Right renal pelvis (tissue), 4 donors: ENCODE results near the gene TASOR. TPM values are rescaled to one million over a fixed set of nuclear protein-coding genes. Genes with fewer than 3 reads are reported as not detected.
A peak's percentile ranks its signal among the peaks of the same experiment; 100 is the strongest.
"Not testable (repeated sequence)": the region's sequence is repeated elsewhere in the genome, so short reads cannot be mapped to it uniquely, and the experiment has no call there.

Source experiments
- DNase-seq, 4 donors: peaks; one replicate each; pipeline ENCODE4 v3.0.0-alpha.2; 2013; ENCODE audit warnings: low read depth in 4 of 4, low spot score in 3 of 4, missing footprints in 1 of 4
- polyA plus RNA-seq, 4 donors: library from polyadenylated mRNA; unstranded; fragments of 120-200 nt; gene quantifications; one replicate each; pipeline ENCODE4 v1.2.1, GENCODE V29; 2013; ENCODE audit not compliant: insufficient read length in 4 of 4

The TASOR gene, protein sequence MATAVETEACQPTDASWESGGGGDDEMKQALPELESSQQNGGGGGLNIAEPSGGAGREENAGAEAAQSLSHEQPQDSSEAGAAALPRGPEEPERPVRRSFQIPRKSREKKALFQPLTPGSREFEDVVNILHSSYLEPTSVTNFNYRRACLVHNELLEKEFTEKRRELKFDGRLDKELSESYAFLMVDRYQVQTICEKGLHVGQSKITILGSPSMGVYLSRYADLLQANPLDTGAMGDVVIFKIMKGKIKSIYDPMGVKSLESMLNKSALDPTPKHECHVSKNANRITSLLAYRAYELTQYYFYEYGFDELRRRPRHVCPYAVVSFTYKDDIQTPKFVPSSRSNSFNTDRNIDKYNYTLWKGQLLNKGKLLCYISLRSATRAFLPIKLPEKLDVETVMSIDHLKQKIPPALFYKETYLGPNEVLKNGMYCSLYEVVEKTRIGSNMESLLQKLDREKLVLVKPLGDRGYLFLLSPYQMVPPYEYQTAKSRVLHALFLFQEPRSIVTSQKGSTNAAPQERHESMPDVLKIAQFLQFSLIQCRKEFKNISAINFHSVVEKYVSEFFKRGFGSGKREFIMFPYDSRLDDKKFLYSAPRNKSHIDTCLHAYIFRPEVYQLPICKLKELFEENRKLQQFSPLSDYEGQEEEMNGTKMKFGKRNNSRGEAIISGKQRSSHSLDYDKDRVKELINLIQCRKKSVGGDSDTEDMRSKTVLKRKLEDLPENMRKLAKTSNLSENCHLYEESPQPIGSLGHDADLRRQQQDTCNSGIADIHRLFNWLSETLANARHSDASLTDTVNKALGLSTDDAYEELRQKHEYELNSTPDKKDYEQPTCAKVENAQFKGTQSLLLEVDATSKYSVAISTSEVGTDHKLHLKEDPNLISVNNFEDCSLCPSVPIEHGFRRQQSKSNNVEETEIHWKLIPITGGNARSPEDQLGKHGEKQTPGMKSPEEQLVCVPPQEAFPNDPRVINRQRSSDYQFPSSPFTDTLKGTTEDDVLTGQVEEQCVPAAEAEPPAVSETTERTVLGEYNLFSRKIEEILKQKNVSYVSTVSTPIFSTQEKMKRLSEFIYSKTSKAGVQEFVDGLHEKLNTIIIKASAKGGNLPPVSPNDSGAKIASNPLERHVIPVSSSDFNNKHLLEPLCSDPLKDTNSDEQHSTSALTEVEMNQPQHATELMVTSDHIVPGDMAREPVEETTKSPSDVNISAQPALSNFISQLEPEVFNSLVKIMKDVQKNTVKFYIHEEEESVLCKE (N-terminal part only)
- polyA plus RNA-seq: 10 to 100 TPM; 64.3 to 88.1 (median 79.1) TPM

GRCh38 chr3:56683122-56683817 lies at the start of gene TASOR:
TSS of gene TASOR (minus strand) at chr3:56683265. CDS start at chr3:56683006, 259 bp downstream.
- DNase-seq: peak; percentile 59 to 78 (median 68)

DNA sequence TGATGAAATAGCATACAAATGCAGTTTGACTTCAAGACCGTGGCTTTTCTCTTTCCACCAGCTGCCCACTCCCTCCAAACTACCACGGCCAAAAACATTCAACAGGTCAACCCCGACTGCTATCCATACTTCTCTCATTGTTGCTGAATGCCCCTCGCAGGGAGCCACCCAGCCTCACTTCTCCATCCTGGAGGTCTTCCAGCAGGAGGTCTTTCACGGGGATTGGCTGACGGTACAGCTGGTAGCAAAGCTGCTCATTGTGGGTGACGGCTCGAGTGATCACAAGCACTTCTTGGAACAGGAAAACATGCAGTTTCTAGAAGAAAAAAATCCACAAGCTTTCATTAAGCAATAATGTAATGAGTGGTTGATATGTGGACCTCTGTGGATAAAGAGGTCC lies 49.0 kb upstream of the TASOR start:
- DNase-seq: no peak

GRCh38 chr3:56725175-56725574 lies 42.1 kb upstream of the TASOR start:
- DNase-seq: no peak

- DNase-seq: peak in 1 of 4 donors; percentile 61
These were observed 41.6 kb upstream of the TASOR start for GRCh38 chr3:56724676-56725075.

DNA sequence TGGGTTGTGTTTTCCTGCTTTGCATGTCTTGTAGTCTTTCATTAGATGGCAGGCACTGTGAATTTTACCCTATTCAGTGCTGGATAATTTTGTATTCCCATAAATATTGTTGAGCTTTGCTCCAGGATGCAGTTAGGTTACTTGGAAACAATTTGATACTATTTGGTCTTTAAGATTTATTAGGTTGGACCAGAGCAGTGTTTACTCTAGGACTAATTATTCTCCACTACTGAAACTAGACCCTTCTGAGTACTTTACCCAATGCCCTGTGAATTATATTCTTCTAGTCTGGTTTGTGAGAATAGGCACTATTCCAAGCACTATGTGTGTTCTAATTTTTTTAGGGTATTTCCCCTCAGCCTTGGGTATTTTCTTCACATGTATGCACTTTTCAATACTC lies 37.8 kb upstream of the TASOR start:
- DNase-seq: no peak

DNA sequence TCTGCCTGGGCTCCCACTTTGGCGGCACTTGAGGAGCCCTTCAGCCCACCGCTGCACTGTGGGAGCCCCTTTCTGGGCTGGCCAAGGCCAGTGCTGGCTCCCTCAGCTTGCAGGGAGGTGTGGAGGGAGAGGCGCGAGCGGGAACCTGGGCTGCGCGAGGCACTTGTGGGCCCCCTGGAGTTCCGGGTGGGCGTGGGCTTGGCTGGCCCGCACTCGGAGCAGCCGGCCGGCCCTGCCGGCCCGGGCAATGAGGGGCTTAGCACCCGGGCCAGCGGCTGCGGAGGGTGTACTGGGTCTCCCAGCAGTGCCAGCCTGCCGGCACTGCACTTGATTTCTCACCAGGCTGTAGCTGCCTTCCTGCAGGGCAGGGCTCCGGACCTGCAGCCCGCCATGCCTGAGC lies 35.7 kb upstream of the TASOR start:
- not testable (repeated sequence) for DNase-seq

DNA sequence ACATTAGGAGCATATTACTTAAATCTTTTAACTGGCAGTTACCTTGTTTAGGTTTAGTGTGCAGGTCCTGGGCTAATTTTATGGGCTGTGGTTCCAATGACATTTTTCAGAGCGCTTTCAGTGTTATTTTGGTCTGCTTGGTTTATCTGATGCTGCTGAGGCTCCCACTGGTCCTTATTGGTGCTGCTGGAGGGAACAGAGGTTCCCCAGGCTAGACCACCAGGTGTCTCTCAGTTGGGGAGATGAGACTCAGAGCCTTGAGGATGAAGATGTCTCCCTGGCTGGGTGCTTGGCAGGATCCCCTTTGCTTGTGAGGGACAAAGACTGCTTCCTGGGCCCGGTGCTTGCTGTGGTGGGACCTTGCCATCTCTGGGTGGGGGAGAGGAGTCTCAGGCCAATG lies 28.3 kb upstream of the TASOR start:
- DNase-seq: no peak

GRCh38 chr3:56707412-56707811 lies 24.3 kb upstream of the TASOR start:
- DNase-seq: not testable (repeated sequence)

DNA sequence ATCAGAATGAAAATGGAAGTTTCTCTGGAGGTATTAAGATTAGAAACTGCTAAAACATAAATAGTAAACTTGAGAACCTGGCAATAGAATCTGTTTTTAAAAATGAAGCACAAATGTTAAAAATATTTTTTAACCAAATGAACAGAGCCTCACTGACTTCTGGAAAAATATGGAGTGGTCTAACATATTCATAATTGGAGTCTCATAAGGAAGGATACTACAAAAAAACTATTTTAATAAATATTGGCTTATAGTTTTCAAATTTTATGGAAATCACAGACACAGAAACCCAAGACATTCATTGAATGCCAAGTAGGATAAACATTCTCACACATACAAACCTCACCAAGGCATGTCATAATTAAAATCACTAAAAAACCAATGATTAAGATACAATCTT lies 23.6 kb upstream of the TASOR start:
- DNase-seq: no peak

DNA sequence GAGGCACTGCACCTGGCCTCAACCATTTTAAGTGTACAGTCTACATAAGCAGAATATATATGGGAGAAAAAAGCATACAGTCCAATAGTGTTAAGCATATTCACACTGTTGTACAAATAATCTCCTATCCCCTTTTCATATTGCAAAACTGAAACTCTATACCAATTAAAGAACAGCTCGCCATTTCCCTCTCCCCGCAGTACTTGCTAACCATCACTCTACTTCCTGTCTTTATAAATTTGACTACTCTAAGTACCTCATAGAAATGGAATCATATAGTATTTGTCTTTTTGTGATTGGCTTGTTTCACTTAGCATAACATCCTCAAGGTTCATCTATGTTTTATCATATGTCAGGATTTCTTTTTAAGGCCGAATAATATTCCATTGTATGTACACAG lies 21.6 kb upstream of the TASOR start:
- DNase-seq: no peak

GRCh38 chr3:56702490-56703315 lies 19.6 kb upstream of the TASOR start:
- peak; percentile 55 to 63 (median 56) for DNase-seq

DNA sequence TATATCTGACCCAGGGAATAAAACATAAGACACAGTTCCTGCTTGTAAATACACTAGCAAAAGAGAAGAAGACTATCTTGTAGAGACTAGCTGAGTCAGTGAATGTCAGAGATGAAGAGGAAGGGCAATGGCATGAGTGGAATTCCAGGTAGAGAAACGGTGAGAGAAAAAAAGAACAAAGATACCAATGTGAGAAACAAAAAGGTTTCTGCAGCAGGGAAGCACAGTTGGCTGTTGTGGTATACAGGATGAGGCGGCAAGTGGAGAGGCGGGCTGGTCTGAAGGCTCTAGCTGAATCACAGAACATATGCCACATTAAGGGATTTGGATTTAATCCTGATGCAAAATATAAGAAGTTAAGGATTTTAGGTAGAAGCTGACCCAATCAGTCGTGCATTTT lies 17.1 kb upstream of the TASOR start:
- DNase-seq: no peak

DNA sequence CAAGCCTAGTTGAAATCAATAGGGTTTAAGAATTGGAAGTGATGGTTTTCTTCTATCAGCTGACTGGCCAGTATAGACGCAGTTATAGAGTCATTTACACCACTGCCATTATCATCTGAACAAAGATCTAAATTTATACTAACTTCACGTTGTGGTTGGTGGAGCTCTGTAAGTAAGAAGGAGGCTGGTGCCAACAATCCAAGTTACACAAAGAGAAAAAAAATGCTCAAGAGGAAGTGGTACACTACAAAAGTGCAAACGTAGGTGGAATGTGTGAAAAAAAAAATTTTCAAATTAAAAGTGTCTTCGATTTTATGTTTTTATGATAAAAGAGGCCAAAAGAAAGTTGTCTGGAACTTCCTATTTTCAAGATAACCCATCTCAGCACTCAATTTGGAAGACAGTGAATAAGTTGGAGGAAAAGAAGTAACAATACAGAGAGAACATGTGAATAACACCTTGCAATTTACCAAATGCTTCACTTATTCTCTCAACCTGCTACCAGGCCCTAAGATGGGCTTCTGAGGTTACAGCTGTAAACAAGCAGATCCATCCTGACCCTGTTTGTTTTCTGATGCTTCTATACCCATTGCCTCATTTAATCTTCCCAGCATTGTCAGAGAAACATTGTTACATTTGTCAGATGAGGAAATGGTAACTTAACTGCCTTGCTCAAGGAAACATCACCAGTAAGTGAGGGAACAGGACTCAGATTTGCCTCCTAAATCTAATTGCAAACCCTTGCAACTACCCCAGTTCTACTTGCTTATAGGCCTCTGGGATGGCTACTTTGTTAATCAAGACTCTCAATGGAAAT lies 12.0 kb upstream of the TASOR start:
- no peak for DNase-seq

DNA sequence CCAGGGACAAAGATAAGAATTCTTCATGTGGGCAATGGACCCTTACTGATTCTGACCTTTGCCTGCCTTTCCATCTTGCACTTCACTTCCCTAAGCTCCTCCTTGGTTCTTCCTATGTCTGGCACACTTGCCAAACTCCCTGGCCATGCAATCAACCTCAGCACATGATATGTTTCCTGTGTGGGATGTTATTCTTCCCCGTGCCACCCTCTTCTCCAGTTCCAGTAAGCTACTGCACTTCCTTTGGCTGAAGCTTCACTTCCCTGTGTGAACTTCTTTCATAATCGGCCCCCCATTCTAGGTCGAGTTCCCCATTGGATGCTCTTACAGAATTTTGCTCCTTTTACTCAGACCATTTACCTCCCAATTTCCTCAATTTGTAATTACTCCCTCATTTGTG lies 10.7 kb upstream of the TASOR start:
- no peak for DNase-seq

DNA sequence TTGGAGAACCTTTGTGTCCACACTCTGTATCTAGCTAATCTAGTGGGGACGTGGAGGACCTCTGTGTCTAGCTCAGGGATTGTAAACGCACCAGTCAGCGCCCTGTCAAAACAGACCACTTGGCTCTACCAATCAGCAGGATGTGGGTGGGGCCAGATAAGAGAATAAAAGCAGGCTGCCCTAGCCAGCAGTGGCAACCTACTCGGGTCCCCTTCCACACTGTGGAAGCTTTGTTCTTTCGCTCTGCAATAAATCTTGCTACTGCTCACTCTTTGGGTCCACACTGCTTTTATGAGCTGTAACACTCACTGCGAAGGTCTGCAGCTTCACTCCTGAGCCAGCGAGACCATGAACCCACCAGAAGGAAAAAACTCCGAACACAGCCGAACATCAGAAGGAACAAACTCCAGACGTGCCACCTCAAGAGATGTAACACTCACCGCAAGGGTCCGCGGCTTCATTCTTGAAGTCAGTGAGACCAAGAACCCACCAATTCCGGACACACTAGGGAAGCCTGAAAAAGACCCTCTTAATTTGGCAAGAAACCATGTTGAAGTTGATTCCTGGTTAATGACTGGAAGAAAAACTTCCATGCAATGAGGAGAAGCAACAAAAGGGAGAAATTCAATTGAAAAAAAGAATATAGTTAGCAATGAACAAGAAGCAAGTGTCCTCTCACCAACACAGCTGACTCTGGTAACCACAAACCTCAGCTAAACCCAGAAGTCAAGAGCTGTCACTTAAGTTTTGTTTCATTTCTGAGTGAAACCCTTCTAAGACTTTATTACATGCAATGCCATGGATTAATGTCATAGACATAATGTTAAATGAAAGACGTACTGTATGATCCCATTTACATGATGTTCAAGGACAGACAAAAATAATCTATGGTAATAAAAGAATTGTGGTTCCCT lies 9.7 kb upstream of the TASOR start:
- DNase-seq: not testable (repeated sequence)

DNA sequence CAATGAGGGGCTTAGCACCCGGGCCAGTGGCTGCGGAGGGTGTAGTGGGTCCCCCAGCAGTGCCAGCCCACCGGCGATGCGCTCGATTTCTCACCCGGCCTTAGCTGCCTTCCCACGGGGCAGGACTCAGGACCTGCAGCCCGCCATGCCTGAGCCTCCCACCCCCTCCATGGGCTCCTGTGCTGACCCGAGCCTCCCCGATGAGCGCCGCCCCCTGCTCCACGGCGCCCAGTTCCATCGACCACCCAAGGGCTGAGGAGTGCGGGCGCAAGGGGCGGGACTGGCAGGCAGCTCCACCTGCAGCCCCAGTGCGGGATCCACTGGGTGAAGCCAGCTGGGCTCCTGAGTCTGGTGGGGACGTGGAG lies 8.9 kb upstream of the TASOR start:
- not testable (repeated sequence) for DNase-seq

DNA sequence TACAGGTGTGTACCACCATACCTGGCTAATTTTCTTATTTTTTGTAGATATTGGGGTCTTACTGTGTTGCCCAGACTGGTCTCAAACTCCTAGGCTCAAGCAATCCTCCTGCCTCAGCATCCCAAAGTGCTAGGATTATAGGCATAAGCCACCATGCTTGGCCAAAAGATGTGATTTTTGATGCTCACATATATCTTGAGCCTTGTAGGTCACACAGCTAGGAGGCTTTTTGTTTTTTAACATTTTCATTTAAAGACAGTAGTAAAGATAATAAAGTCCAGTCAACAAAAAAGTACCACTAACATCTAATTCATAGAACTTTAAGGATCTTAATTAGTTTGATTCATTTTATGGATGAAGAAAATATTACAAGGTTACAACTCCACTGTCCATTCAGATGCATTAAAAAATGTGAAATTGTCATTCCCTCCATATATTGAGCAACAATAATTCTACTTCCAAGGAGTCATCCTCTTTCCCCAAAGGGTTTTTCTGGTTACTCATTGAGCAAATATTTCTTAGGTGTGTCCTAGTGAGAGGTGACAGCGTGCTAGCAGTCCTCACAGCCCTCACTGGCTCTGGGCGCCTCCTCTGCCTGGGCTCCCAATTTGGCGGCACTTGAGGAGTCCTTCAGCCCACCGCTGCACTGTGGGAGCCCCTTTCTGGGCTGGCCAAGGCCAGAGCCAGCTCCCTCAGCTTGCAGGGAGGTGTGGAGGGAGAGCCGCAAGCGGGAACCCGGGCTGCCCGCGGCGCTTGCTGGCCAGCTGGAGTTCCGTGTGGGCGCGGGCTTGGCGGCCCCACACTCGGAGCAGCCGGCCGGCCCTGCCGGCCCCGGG lies 8.3 kb upstream of the TASOR start:
- no peak for DNase-seq
